GM12878 (cell line): ENCODE measurements around the gene FAM186B. TPM values are rescaled to one million over a fixed set of nuclear protein-coding genes. Genes with fewer than 3 reads are reported as not detected.

ENCODE experiments used
- ATAC-seq: fragments of 200-7000 bp; cut with Tn5 transposase; 3 replicates; pipeline ENCODE4 v1.9.1; 2020; ENCODE audit warnings: mild to moderate bottlenecking, moderate library complexity
- BruUV-seq: library from RNA; stranded (reverse); fragments of 400-500 nt; replicated peaks from 2 replicates; lab custom pipeline; 2021; lab: Mats Ljungman, UMichigan
- CTCF ChIA-PET: fragments of 300-600 bp; sonication (Branson Sonifier 250); formaldehyde crosslinking; extraction: SDS; loops from one replicate; lab custom pipeline; 2021; ENCODE audit warnings: inconsistent platforms; lab: Yijun Ruan, JAX
- POLR2A ChIA-PET: fragments of 350-600 bp; formaldehyde crosslinking; extraction: SDS; loops from one replicate; lab custom pipeline; 2021; ENCODE audit warnings: inconsistent platforms; lab: Charles Lee
- RAD21 ChIA-PET: fragments of 300-600 bp; sonication (Branson Sonifier 250); formaldehyde crosslinking; loops from one replicate; lab custom pipeline; 2023; ENCODE audit warnings: antibody characterized with exemption; ENCODE audit not compliant: unreplicated experiment; lab: Charles Lee
- SMC1A ChIA-PET: fragments of 300-600 bp; sonication (Branson Sonifier 250); formaldehyde crosslinking; loops from one replicate; lab custom pipeline; 2023; ENCODE audit not compliant: unreplicated experiment, uncharacterized antibody; lab: Charles Lee
- DNase-seq: peaks from one replicate; pipeline ENCODE4 v3.0.0-alpha.2; 2011; ENCODE audit warnings: low read depth, low spot score
- FAIRE-seq: peaks from 3 replicates; lab custom pipeline; 2011; peaks lifted over from hg19 to GRCh38; lab: Jason Lieb, UNC
- H2AFZ ChIP-seq: 2 replicates; pipeline ENCODE4 v1.6.0; 2011; ENCODE audit warnings: low read depth, low read length, control low read depth; ENCODE audit not compliant: control insufficient read depth
- H3K27ac ChIP-seq: 2 replicates; pipeline ENCODE4 v1.5.1; 2011; ENCODE audit warnings: control low read depth; ENCODE audit not compliant: control insufficient read depth, insufficient read depth
- H3K27me3 ChIP-seq, 2 experiments: replicated peaks in 1 of 2; 2 replicates each; pipeline versions ENCODE4 v1.6.0 to v1.6.1; 2011; ENCODE audit warnings: low read length in 1 of 2; ENCODE audit not compliant: control insufficient read depth in 2 of 2, insufficient read depth in 2 of 2
- H3K36me3 ChIP-seq, 2 experiments: 2 replicates each; pipeline ENCODE4 v1.5.1; 2011; ENCODE audit warnings: low read length in 1 of 2; ENCODE audit not compliant: control insufficient read depth in 2 of 2, insufficient read depth in 2 of 2
- H3K4me1 ChIP-seq: 2 replicates; pipeline ENCODE4 v1.6.1; 2011; ENCODE audit warnings: mild to moderate bottlenecking, low read length, moderate library complexity, mixed read lengths; ENCODE audit not compliant: control insufficient read depth, insufficient read depth
- H3K4me2 ChIP-seq: 2 replicates; pipeline ENCODE4 v1.6.0; 2011; ENCODE audit warnings: control low read depth; ENCODE audit not compliant: control insufficient read depth, insufficient read depth
- H3K4me3 ChIP-seq: fragments of 200-600 bp; sonication (generic); 2 replicates; pipeline ENCODE4 v1.5.1; 2016
- H3K79me2 ChIP-seq: 2 replicates; pipeline ENCODE4 v1.6.0; 2011; ENCODE audit warnings: low read length; ENCODE audit not compliant: control insufficient read depth, insufficient read depth
- H3K9ac ChIP-seq: 2 replicates; pipeline ENCODE4 v1.8.0; 2011; ENCODE audit warnings: low read length, control low read depth, mixed read lengths; ENCODE audit not compliant: control insufficient read depth, insufficient read depth
- H3K9me3 ChIP-seq: replicated peaks from 3 replicates; pipeline ENCODE4 v1.5.1; 2011; ENCODE audit warnings: mild to moderate bottlenecking, low read length; ENCODE audit not compliant: control insufficient read depth, insufficient read depth
- H4K20me1 ChIP-seq: 2 replicates; pipeline ENCODE4 v1.6.0; 2011; ENCODE audit not compliant: control insufficient read depth, insufficient read depth
- ASH2L ChIP-seq: fragments of 300-600, 200-600 bp; sonication (generic); IDR thresholded peaks from 2 replicates; pipeline ENCODE4 v1.6.1; 2017; ENCODE audit warnings: low read depth, mild to moderate bottlenecking, borderline replicate concordance
- ATF3 ChIP-seq: IDR thresholded peaks from 2 replicates; pipeline ENCODE4 v1.6.1; 2011; ENCODE audit warnings: low read depth, mild to moderate bottlenecking, low read length, moderate library complexity, borderline replicate concordance; ENCODE audit errors: extremely low read depth
- CREB1 ChIP-seq: IDR thresholded peaks from 2 replicates; pipeline ENCODE4 v1.6.1; 2012; ENCODE audit warnings: low read depth, mild to moderate bottlenecking, inconsistent platforms
- CTCF ChIP-seq, 3 experiments: IDR thresholded peaks in 2 of 3; conservative IDR thresholded peaks in 1 of 3; 2 replicates each; pipeline ENCODE4 v1.5.1; 2011; ENCODE audit warnings: low read depth in 3 of 3, low read length in 3 of 3, mild to moderate bottlenecking in 3 of 3, control low read depth in 2 of 3, moderate library complexity in 2 of 3, inconsistent platforms in 1 of 3, mixed read lengths in 1 of 3; ENCODE audit not compliant: control insufficient read depth in 2 of 3, insufficient read depth in 1 of 3; ENCODE audit errors: extremely low read depth in 1 of 3
- ELK1 ChIP-seq: IDR thresholded peaks from 2 replicates; pipeline ENCODE4 v1.6.1; 2012; ENCODE audit warnings: low read depth, low read length, improper control_type of control experiment
- NFXL1 ChIP-seq: fragments of 450-650 bp; IDR thresholded peaks from 2 replicates; pipeline ENCODE4 v1.6.1; 2017; ENCODE audit warnings: antibody characterized with exemption, mild to moderate bottlenecking, borderline replicate concordance
- NR2F1 ChIP-seq: fragments of 450-650 bp; conservative IDR thresholded peaks from 2 replicates; pipeline ENCODE4 v1.6.1; 2017; ENCODE audit warnings: mild to moderate bottlenecking
- POLR2AphosphoS5 ChIP-seq: IDR thresholded peaks from 2 replicates; pipeline ENCODE4 v1.6.1; 2011; ENCODE audit warnings: mild to moderate bottlenecking, low read length, inconsistent platforms
- RAD21 ChIP-seq: IDR thresholded peaks from 2 replicates; pipeline ENCODE4 v1.6.1; 2011; ENCODE audit warnings: mild to moderate bottlenecking, low read depth, low read length, moderate library complexity; ENCODE audit not compliant: insufficient read depth
- SIN3A ChIP-seq: IDR thresholded peaks from 2 replicates; pipeline ENCODE4 v1.6.1; 2012; ENCODE audit warnings: low read depth, low read length, improper control_type of control experiment
- SMAD5 ChIP-seq: IDR thresholded peaks from 2 replicates; pipeline ENCODE4 v1.6.1; 2016; ENCODE audit warnings: antibody characterized with exemption, low read depth
- TARDBP ChIP-seq: IDR thresholded peaks from 2 replicates; pipeline ENCODE4 v1.6.1; 2016; ENCODE audit warnings: borderline replicate concordance
- USF1 ChIP-seq: IDR thresholded peaks from 2 replicates; pipeline ENCODE4 v1.6.1; 2011; ENCODE audit warnings: borderline replicate concordance, low read depth, mild to moderate bottlenecking, moderate library complexity, mixed read lengths, low read length; ENCODE audit not compliant: insufficient read depth; ENCODE audit errors: extremely low read length
- ZBTB33 ChIP-seq: fragments of 450-650 bp; IDR thresholded peaks from 2 replicates; pipeline ENCODE4 v1.6.1; 2017; ENCODE audit warnings: mild to moderate bottlenecking
- WGBS: methylation state at CpG from one replicate; pipeline ENCODE4 v1.1.6; 2016; ENCODE audit warnings: low lambda C conversion rate; ENCODE audit not compliant: insufficient replicate concordance, insufficient coverage; ENCODE audit errors: missing lambda C conversion rate; 5-methylcytosine and 5-hydroxymethylcytosine counted together
- in situ Hi-C: fragments of 300-500 bp; cut with MboI; formaldehyde crosslinking; loops from 9 replicates; pipeline ENCODE4 v1.14.3; 2018; ENCODE audit warnings: mixed read lengths
- intact Hi-C: fragments of 100-400 bp; cut with micrococcal nuclease; formaldehyde crosslinking; loops from one replicate; pipeline ENCODE4 v1.14.2; 2022; ENCODE audit not compliant: unreplicated experiment
- polyA plus RNA-seq, 11 experiments: library from polyadenylated mRNA; depleted of rRNA in 4 of 11; unstranded in 6 of 11; stranded (reverse) in 5 of 11; fragments of >200 nt; fragmentation: Nextera tagmentation in 4 of 11; fragmentation: Illumina TruSeq in 1 of 11; extraction: Ambion mirVana in 4 of 11; extraction: Trizol in 1 of 11; gene quantifications; 1 replicate in 1 of 11; 2 replicates in 10 of 11; pipeline versions ENCODE4 v1.2.1 to v1.2.3, GENCODE V29; 2011 to 2016; ENCODE audit warnings: inconsistent platforms in 2 of 11, missing spikeins in 2 of 11, low read depth in 1 of 11
- total RNA-seq, 4 experiments: library from RNA; depleted of rRNA in 3 of 4; stranded (reverse); fragments of >200 nt in 3 of 4; fragmentation: Illumina TruSeq in 1 of 4; extraction: Trizol in 1 of 4; gene quantifications; 2 replicates each; pipeline versions ENCODE4 v1.2.1 to v1.2.3, GENCODE V29; 2013 to 2021

The FAM186B gene
- total and polyA plus RNA-seq, 10 of the 15 experiments (the other 5 are each of a cell fraction or from before 2014, with no cell fraction given) = 0.13 to 0.79 (median 0.51) TPM

- TF ChIP-seq POLR2AphosphoS5 (peak; percentile 98), CTCF (IDR thresholded peaks at IDR 0.05 in 2 of 3, conservative IDR thresholded peaks at IDR 0.05 in 1 of 3; ENCODE audit: control insufficient read depth in 2 of 3, extremely low read depth in 1 of 3, insufficient read depth in 1 of 3, low read depth in 3 of 3, low read length in 3 of 3) (no peak), CREB1 (peak; percentile 88), SMAD5 (peak; percentile 94), NR2F1 (no peak), TARDBP (peak; percentile 74; the same call in 1 of the 2 replicates), RAD21 (no peak), ATF3 (peak; percentile 56; the same call in 1 of the 2 replicates)
Observed at GRCh38 chr12:49567611-49568441, 37.6 kb downstream of the FAM186B start, which contains the start of gene MCRS1 (continued).

GRCh38 chr12:49567302-49567610 lies 38.2 kb downstream of the FAM186B start:
- H3K9ac ChIP-seq = peak overlapping the region; percentile 87
- H3K27ac ChIP-seq = peak overlapping the region; percentile 91
- FAIRE-seq = no peak
- peak overlapping the region; percentile 79 for H3K4me2 ChIP-seq
- CTCF ChIA-PET = interaction anchor here (0.6 to 2.6 kb wide), 10 partner anchors 9 to 220 kb away, joined by 3 to 15 read pairs (median 4); partner anchors contain the start of gene PRPF40B
- 12% methylated on average over 11 of the region's 11 CpGs for WGBS
- no peaks in the 10 kb centered on the region for H3K9me3 ChIP-seq
- BruUV-seq = no TSS peak
- POLR2A ChIA-PET = interaction anchor here (0.5 to 0.6 kb wide), 4 partner anchors 22 to 244 kb away, joined by 3 to 6 read pairs (median 4); partner anchors contain the start of gene TROAP
- no peaks in the 10 kb centered on the region for H3K27me3 ChIP-seq
- DNase-seq = no peak
- in situ Hi-C loops = no loop called here
- peaks cover 11 to 19% of the 10 kb centered on the region in 2 experiments; a peak in 3 of 4 replicates for H3K36me3 ChIP-seq
- H3K79me2 ChIP-seq = peaks cover 36% of the 10 kb centered on the region
- ATAC-seq = peak; percentile 45
- peaks cover 8% of the 10 kb centered on the region for H3K4me1 ChIP-seq
- RAD21 ChIA-PET = interaction anchor here (1.0 to 1.1 kb wide), 2 partner anchors 13 to 206 kb away, joined by 3 read pairs; no protein-coding TSS in a partner anchor
- peak overlapping the region; percentile 99 for H3K4me3 ChIP-seq
- H2AFZ ChIP-seq = peak overlapping the region; percentile 83
- H4K20me1 ChIP-seq = no peaks in the 10 kb centered on the region
- intact Hi-C loops = loop anchor here (5.0 kb wide), 1 partner anchor 140 kb away; the partner anchor contains the start of gene FMNL3
- SMC1A ChIA-PET = interaction anchor here (0.7 to 1.7 kb wide), 5 partner anchors 9 to 209 kb away, joined by 3 to 11 read pairs (median 3); no protein-coding TSS in a partner anchor
- TF ChIP-seq SIN3A (no peak), NFXL1 (no peak), ASH2L (no peak), ZBTB33 (no peak), ELK1 (no peak), USF1 (no peak)
